Measurements from ENCODE around the gene FNIP2.

GRCh38 chr4:158799013-158799770, 30.4 kb downstream of the FNIP2 start:
- no peak for TF ChIP-seq EZH2 (IDR thresholded peaks at IDR 0.05; ENCODE audit: borderline replicate concordance, insufficient read depth, low read depth, low read length, poor library complexity, severe bottlenecking)
- TF ChIP-seq, protein P1, sequence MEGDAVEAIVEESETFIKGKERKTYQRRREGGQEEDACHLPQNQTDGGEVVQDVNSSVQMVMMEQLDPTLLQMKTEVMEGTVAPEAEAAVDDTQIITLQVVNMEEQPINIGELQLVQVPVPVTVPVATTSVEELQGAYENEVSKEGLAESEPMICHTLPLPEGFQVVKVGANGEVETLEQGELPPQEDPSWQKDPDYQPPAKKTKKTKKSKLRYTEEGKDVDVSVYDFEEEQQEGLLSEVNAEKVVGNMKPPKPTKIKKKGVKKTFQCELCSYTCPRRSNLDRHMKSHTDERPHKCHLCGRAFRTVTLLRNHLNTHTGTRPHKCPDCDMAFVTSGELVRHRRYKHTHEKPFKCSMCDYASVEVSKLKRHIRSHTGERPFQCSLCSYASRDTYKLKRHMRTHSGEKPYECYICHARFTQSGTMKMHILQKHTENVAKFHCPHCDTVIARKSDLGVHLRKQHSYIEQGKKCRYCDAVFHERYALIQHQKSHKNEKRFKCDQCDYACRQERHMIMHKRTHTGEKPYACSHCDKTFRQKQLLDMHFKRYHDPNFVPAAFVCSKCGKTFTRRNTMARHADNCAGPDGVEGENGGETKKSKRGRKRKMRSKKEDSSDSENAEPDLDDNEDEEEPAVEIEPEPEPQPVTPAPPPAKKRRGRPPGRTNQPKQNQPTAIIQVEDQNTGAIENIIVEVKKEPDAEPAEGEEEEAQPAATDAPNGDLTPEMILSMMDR (IDR thresholded peaks at IDR 0.05), result no peak
